Liver (tissue), 3 donors: ENCODE data around the gene UGT1A4.

Experiments used
- CTCF ChIP-seq: fragments of 150-350 bp; IDR thresholded peaks from 2 replicates; pipeline ENCODE4 v1.5.1; 2017; ENCODE audit warnings: improper control_type of control experiment, low read depth, low read length; ENCODE audit not compliant: missing input control
- EGR1 ChIP-seq, 2 donors: IDR thresholded peaks; 2 replicates each; pipeline ENCODE4 v1.6.1; 2016 to 2018; ENCODE audit warnings: antibody characterized with exemption in 2 of 2, low read depth in 2 of 2
- FOXA2 ChIP-seq: IDR thresholded peaks from 2 replicates; pipeline ENCODE4 v1.6.1; 2016; ENCODE audit warnings: antibody characterized with exemption
- SP1 ChIP-seq: IDR thresholded peaks from 2 replicates; pipeline ENCODE4 v1.6.1; 2018; ENCODE audit warnings: antibody characterized with exemption, mild to moderate bottlenecking
- TF ChIP-seq, protein P1 (sequence below): IDR thresholded peaks from 2 replicates; pipeline ENCODE4 v1.6.1; 2016; ENCODE audit warnings: antibody characterized with exemption
- donor health status: healthy.
- donor health status: healthy.

GRCh38 chr2:233679196-233679595 lies 39.3 kb upstream of the UGT1A4 start:
- TF ChIP-seq CTCF, result no peak
- TF ChIP-seq FOXA2, result no peak
- TF ChIP-seq, protein P1, sequence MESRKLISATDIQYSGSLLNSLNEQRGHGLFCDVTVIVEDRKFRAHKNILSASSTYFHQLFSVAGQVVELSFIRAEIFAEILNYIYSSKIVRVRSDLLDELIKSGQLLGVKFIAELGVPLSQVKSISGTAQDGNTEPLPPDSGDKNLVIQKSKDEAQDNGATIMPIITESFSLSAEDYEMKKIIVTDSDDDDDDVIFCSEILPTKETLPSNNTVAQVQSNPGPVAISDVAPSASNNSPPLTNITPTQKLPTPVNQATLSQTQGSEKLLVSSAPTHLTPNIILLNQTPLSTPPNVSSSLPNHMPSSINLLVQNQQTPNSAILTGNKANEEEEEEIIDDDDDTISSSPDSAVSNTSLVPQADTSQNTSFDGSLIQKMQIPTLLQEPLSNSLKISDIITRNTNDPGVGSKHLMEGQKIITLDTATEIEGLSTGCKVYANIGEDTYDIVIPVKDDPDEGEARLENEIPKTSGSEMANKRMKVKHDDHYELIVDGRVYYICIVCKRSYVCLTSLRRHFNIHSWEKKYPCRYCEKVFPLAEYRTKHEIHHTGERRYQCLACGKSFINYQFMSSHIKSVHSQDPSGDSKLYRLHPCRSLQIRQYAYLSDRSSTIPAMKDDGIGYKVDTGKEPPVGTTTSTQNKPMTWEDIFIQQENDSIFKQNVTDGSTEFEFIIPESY, result no peak
- TF ChIP-seq SP1, result no peak
- TF ChIP-seq EGR1 (IDR thresholded peaks at IDR 0.05; ENCODE audit: low read depth in 2 of 2), result no peak
